Lower leg skin (tissue), 4 donors: ENCODE data around the gene C9orf78. TPM values are rescaled to one million over a fixed set of nuclear protein-coding genes. Genes with fewer than 3 reads are reported as not detected.

Experiments
- DNase-seq, 2 donors: peaks; one replicate each; pipeline ENCODE4 v3.0.0-alpha.2; 2019; ENCODE audit warnings: low spot score in 2 of 2
- H3K4me3 ChIP-seq: fragments of 200-600 bp; sonication (generic); 2 replicates; pipeline ENCODE4 v1.5.1; 2017; ENCODE audit warnings: mild to moderate bottlenecking, low read depth; ENCODE audit not compliant: poor library complexity, severe bottlenecking
- CTCF ChIP-seq, 3 donors: fragments of 450-650 bp; IDR thresholded peaks; one replicate each; pipeline ENCODE4 v1.5.1; 2016; ENCODE audit warnings: antibody characterized with exemption in 3 of 3, mild to moderate bottlenecking in 3 of 3, moderate library complexity in 2 of 3
- POLR2A ChIP-seq, 2 donors: fragments of 450-650 bp; IDR thresholded peaks; one replicate each; pipeline ENCODE4 v1.6.1; 2016 to 2017; ENCODE audit warnings: antibody characterized with exemption in 2 of 2, mild to moderate bottlenecking in 1 of 2, moderate library complexity in 1 of 2
- WGBS, 2 donors: methylation state at CpG; one replicate each; pipeline ENCODE4 v1.1.5; 2018; 5-methylcytosine and 5-hydroxymethylcytosine counted together
- intact Hi-C: fragments of 100-400 bp; cut with DNase I; formaldehyde crosslinking; loops from one replicate; pipeline ENCODE4 v1.15.0; 2023; ENCODE audit warnings: low total_unique reads
- total RNA-seq, 4 donors: library from RNA; depleted of rRNA; stranded (reverse); fragments of >200 nt; gene quantifications; one replicate each; pipeline ENCODE4 v1.1.0, GENCODE V29; 2016

Gene C9orf78
- total RNA-seq, 4 donors from 2014 or later = 56.3 to 105 (median 61.3) TPM

GRCh38 chr9:129809346-129809745 lies 25.7 kb downstream of the C9orf78 start:
- no peak for DNase-seq
- TF ChIP-seq CTCF (IDR thresholded peaks at IDR 0.05) (no peak), POLR2A (IDR thresholded peaks at IDR 0.05) (no peak)
- WGBS, 2 donors = 85 to 88% methylated on average over 11 of the region's 11 CpGs
- H3K4me3 ChIP-seq = no peak overlapping the region
- intact Hi-C loops = no loop called here

DNA sequence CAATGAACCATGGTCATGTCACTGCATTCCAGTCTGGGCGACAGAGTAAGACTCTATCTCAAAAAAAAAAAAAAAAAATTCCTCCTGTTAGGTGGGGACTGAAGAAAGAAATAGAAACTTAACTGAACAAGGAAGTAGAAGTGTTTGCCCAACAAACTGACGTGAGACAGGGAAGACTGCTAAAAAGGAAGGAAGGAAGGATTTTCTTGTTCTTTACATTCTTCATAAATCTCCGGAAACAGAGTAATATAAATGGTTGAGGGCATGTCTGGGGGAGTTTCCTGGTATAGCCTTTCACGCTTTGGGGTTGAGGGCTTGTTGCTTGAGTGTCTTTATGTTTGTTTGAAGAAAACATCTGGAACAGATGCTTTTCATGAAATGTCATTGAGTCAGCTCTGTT lies 29.0 kb downstream of the C9orf78 start:
- WGBS, 2 donors = 75 to 89% methylated on average over 4 of the region's 4 CpGs
- TF ChIP-seq CTCF (IDR thresholded peaks at IDR 0.05) (no peak), POLR2A (IDR thresholded peaks at IDR 0.05) (no peak)
- DNase-seq = no peak
- intact Hi-C loops = no loop called here
- no peak overlapping the region for H3K4me3 ChIP-seq

GRCh38 chr9:129803676-129804060 lies 31.4 kb downstream of the C9orf78 start:
- peak overlapping the region; percentile 88 for H3K4me3 ChIP-seq
- intact Hi-C loops = no loop called here
- 0% methylated on average over 14 of the region's 14 CpGs for WGBS, 2 donors
- no peak for DNase-seq
- TF ChIP-seq POLR2A (IDR thresholded peaks at IDR 0.05) (no peak), CTCF (IDR thresholded peaks at IDR 0.05) (no peak)

- H3K4me3 ChIP-seq = peak within 1 kb of the TSS; percentile 88
- TF ChIP-seq CTCF (IDR thresholded peaks at IDR 0.05) = no peak
- no peak for TF ChIP-seq POLR2A (IDR thresholded peaks at IDR 0.05)
- 0 to 1% methylated on average over 41 to 48 of the region's 93 CpGs for WGBS, 2 donors
- peak; percentile 90 to 99 for DNase-seq
- intact Hi-C loops = no loop called here
These were observed 32.0 kb downstream of the C9orf78 start, which contains the start of gene TOR1B for GRCh38 chr9:129802833-129803675. TOR1B (plus strand) TSS chr9:129803184; CDS start chr9:129803213, 29 bp downstream.

GRCh38 chr9:129801504-129801903 lies 33.6 kb downstream of the C9orf78 start:
- H3K4me3 ChIP-seq = no peak overlapping the region
- 85 to 88% methylated on average over 17 of the region's 17 CpGs for WGBS, 2 donors
- no peak for DNase-seq
- no peak for TF ChIP-seq CTCF (IDR thresholded peaks at IDR 0.05)
- no peak for TF ChIP-seq POLR2A (IDR thresholded peaks at IDR 0.05)
- intact Hi-C loops = no loop called here
